Stimulated activated CD8-positive, alpha-beta memory T cell treated with anti-CD3 and anti-CD28 coated beads, Interleukin-12 subunit alpha, Interleukin-12 subunit beta, amount 100 ng/mL, for 4 hours (primary cell): ENCODE measurements around the gene ANKRD35.
"Not testable (repeated sequence)": the region's sequence is repeated elsewhere in the genome, so short reads cannot be mapped to it uniquely, and the experiment has no call there.

Experiments used
- DNase-seq: peaks from one replicate; pipeline ENCODE4 v3.0.0-alpha.2; 2020; ENCODE audit warnings: low read depth

Gene ANKRD35

GRCh38 chr1:145885738-145886287 is at the start of gene ANKRD35:
TSS of gene ANKRD35 (minus strand) at chr1:145885866. CDS start at chr1:145885758, 108 bp downstream.
- peak; percentile 76 for DNase-seq

GRCh38 chr1:145932522-145933009 is 46.9 kb upstream of the ANKRD35 start:
- not testable (repeated sequence) for DNase-seq

- DNase-seq, result no peak
Observed at GRCh38 chr1:145927916-145928643, 42.4 kb upstream of the ANKRD35 start.

GRCh38 chr1:145927063-145927886 is 41.6 kb upstream of the ANKRD35 start, which contains the start of gene RBM8A:
TSS of gene RBM8A (minus strand) at chr1:145927484. CDS start at chr1:145927426, 58 bp downstream.
- DNase-seq, result peak; percentile 83

- peak; percentile 13 for DNase-seq
Observed at GRCh38 chr1:145926686-145927062, 41.0 kb upstream of the ANKRD35 start.

- no peak for DNase-seq
Observed at GRCh38 chr1:145922266-145922665, 36.6 kb upstream of the ANKRD35 start.

GRCh38 chr1:145920297-145920696 is 34.6 kb upstream of the ANKRD35 start:
- not testable (repeated sequence) for DNase-seq

- DNase-seq, result no peak
Observed at GRCh38 chr1:145918992-145919939, 33.6 kb upstream of the ANKRD35 start.

GRCh38 chr1:145918144-145918991 is 32.7 kb upstream of the ANKRD35 start, which contains the start of gene PEX11B:
TSS of gene PEX11B (minus strand) at chr1:145918717. CDS start at chr1:145918688, 29 bp downstream.
- peak; percentile 83 for DNase-seq

GRCh38 chr1:145917595-145917994 is 31.9 kb upstream of the ANKRD35 start:
- no peak for DNase-seq

- no peak for DNase-seq
Observed at GRCh38 chr1:145916745-145917144, 31.1 kb upstream of the ANKRD35 start.

GRCh38 chr1:145912128-145912641 is 26.5 kb upstream of the ANKRD35 start:
- no peak for DNase-seq

GRCh38 chr1:145908653-145909052 is 23.0 kb upstream of the ANKRD35 start:
- no peak for DNase-seq

GRCh38 chr1:145906954-145907753 is 21.5 kb upstream of the ANKRD35 start:
- DNase-seq, result no peak

GRCh38 chr1:145901312-145902021 is 15.8 kb upstream of the ANKRD35 start:
- no peak for DNase-seq

- DNase-seq, result no peak
Observed at GRCh38 chr1:145898756-145899155, 13.1 kb upstream of the ANKRD35 start.

GRCh38 chr1:145897969-145898368 is 12.3 kb upstream of the ANKRD35 start:
- DNase-seq, result no peak

- DNase-seq, result no peak
Observed at GRCh38 chr1:145895471-145895870, 9.8 kb upstream of the ANKRD35 start.
